DOHH2 (cell line): ENCODE data around the gene HYAL2.

Experiments
- EZH2phosphoT487 ChIP-seq: fragments of 200-600 bp; sonication (generic); IDR thresholded peaks from 2 replicates; pipeline ENCODE4 v1.6.1; 2017; ENCODE audit warnings: borderline replicate concordance, mild to moderate bottlenecking, antibody characterized with exemption, low read length, moderate library complexity, mixed read lengths
- TF ChIP-seq, protein P1 (sequence below): fragments of 200-600 bp; sonication (generic); IDR thresholded peaks from one replicate; pipeline ENCODE4 v1.5.1; 2014; ENCODE audit warnings: antibody characterized with exemption, mild to moderate bottlenecking, low read depth, low read length; ENCODE audit not compliant: poor library complexity, severe bottlenecking

DNA sequence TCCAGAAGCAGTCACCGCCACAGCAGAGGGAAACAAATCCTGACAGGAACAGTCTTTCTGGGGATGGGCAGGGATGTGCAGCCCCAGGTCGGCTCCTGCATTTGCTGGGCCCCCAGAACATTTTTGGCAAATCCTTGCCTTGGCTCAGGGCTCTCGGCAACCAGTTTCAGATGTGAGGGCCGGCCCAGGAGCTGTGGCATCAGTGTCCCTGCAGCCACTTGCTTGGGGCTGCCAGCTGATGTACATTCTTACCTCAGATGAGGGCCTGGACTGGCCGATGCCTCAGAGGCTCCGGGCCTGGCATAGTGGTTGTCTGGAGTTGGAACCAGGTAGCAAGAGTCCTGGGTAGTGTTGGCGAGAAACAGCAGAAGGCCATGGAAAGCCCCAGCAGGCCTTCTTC is 32.3 kb upstream of the HYAL2 start:
- TF ChIP-seq, protein P1, sequence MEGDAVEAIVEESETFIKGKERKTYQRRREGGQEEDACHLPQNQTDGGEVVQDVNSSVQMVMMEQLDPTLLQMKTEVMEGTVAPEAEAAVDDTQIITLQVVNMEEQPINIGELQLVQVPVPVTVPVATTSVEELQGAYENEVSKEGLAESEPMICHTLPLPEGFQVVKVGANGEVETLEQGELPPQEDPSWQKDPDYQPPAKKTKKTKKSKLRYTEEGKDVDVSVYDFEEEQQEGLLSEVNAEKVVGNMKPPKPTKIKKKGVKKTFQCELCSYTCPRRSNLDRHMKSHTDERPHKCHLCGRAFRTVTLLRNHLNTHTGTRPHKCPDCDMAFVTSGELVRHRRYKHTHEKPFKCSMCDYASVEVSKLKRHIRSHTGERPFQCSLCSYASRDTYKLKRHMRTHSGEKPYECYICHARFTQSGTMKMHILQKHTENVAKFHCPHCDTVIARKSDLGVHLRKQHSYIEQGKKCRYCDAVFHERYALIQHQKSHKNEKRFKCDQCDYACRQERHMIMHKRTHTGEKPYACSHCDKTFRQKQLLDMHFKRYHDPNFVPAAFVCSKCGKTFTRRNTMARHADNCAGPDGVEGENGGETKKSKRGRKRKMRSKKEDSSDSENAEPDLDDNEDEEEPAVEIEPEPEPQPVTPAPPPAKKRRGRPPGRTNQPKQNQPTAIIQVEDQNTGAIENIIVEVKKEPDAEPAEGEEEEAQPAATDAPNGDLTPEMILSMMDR = no peak
- TF ChIP-seq EZH2phosphoT487 = no peak
